Breast epithelium (tissue), 3 donors: ENCODE measurements around the gene CPNE9.

Experiments
- POLR2A ChIP-seq: fragments of 450-650 bp; IDR thresholded peaks from one replicate; pipeline ENCODE4 v1.6.1; 2016; ENCODE audit warnings: antibody characterized with exemption, mild to moderate bottlenecking, moderate library complexity
- POLR2AphosphoS5 ChIP-seq, 3 donors: sonication (generic); formaldehyde crosslinking; IDR thresholded peaks; one replicate each; pipeline ENCODE4 v1.6.1; 2017; ENCODE audit warnings: antibody characterized with exemption in 3 of 3
- TF ChIP-seq, protein P1 (sequence below), 3 donors: fragments of 450-650 bp; IDR thresholded peaks; one replicate each; pipeline ENCODE4 v1.5.1; 2016 to 2017; ENCODE audit warnings: antibody characterized with exemption in 3 of 3, mild to moderate bottlenecking in 3 of 3, moderate library complexity in 3 of 3

DNA sequence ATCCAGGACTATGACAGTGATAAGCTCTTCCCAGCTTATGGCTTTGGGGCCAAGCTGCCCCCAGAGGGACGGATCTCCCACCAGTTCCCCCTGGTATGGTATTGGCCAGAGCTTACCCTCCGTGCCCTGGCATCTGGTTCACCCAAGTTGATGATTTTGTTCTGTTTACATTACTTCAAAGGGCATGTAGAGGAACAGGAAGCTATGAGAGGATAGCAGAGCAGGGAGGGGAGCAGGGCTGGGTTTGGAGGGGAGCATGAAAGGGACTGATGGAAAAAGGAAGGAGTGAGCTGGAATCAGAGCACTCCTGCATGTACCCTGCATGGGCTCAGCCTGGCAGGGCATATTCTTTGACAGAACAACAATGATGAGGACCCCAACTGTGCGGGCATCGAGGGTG is 14.5 kb downstream of the CPNE9 start:
- TF ChIP-seq, protein P1, sequence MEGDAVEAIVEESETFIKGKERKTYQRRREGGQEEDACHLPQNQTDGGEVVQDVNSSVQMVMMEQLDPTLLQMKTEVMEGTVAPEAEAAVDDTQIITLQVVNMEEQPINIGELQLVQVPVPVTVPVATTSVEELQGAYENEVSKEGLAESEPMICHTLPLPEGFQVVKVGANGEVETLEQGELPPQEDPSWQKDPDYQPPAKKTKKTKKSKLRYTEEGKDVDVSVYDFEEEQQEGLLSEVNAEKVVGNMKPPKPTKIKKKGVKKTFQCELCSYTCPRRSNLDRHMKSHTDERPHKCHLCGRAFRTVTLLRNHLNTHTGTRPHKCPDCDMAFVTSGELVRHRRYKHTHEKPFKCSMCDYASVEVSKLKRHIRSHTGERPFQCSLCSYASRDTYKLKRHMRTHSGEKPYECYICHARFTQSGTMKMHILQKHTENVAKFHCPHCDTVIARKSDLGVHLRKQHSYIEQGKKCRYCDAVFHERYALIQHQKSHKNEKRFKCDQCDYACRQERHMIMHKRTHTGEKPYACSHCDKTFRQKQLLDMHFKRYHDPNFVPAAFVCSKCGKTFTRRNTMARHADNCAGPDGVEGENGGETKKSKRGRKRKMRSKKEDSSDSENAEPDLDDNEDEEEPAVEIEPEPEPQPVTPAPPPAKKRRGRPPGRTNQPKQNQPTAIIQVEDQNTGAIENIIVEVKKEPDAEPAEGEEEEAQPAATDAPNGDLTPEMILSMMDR (IDR thresholded peaks at IDR 0.05), result no peak
- TF ChIP-seq POLR2A, result no peak
- TF ChIP-seq POLR2AphosphoS5 (IDR thresholded peaks at IDR 0.05), result no peak
